Coronary artery (tissue), 2 donors: ENCODE data around the gene DYDC2.

ENCODE experiments used
- DNase-seq: peaks from one replicate; pipeline ENCODE4 v3.0.0-alpha.2; 2017; ENCODE audit warnings: low spot score
- H3K27ac ChIP-seq, 2 donors: fragments of 200-600 bp; sonication (generic); one replicate each; pipeline ENCODE4 v1.5.1; 2016 to 2019
- H3K4me3 ChIP-seq: fragments of 200-600 bp; sonication (generic); 2 replicates; pipeline ENCODE4 v1.5.1; 2016; ENCODE audit warnings: mild to moderate bottlenecking, moderate library complexity
- TF ChIP-seq, protein P1 (sequence below): fragments of 200-600 bp; sonication (generic); IDR thresholded peaks from one replicate; pipeline ENCODE4 v1.5.1; 2019; ENCODE audit warnings: antibody characterized with exemption

DYDC2 gene

DNA sequence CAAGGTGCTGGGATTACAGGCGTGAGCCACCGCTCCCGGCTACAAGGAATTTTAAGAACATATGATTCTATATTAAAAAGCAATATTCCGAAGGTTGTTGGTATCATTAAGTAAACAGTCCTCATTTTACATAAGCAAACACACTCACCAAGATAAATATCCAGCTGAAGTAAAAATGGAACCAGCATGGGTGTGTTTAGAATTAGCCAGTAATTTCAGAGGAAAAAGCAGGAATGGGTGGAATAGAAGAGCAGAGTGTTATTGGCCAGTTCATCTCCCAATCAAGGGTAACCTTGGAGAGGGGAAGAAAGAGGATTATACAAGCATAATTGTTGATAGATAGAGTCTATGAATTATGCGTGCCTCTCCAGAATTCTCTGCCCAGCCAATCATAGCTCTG, 35.4 kb upstream of the DYDC2 start:
- no peak for DNase-seq
- Histone ChIP-seq H3K27ac (no peak overlapping the region), H3K4me3 (no peak overlapping the region)
- TF ChIP-seq, protein P1, sequence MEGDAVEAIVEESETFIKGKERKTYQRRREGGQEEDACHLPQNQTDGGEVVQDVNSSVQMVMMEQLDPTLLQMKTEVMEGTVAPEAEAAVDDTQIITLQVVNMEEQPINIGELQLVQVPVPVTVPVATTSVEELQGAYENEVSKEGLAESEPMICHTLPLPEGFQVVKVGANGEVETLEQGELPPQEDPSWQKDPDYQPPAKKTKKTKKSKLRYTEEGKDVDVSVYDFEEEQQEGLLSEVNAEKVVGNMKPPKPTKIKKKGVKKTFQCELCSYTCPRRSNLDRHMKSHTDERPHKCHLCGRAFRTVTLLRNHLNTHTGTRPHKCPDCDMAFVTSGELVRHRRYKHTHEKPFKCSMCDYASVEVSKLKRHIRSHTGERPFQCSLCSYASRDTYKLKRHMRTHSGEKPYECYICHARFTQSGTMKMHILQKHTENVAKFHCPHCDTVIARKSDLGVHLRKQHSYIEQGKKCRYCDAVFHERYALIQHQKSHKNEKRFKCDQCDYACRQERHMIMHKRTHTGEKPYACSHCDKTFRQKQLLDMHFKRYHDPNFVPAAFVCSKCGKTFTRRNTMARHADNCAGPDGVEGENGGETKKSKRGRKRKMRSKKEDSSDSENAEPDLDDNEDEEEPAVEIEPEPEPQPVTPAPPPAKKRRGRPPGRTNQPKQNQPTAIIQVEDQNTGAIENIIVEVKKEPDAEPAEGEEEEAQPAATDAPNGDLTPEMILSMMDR = no peak

DNA sequence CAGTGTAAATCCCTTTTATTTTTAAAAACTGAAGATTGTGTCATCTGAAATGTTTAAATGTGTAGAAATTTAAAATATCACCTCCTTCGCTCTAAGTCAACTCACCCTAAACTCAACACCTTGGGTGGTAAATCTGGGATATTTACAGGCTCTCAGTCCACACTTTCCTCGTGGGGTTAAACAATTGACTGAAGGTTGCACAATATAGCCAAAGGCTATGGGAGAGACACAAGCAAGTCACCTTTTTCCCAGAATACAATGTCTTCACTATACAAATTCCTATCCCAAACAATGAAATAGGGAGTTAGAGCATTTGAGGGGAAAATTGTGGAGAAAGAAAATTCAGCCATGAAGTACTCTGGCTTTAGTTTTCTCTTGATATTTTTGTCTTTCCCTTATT, 34.4 kb upstream of the DYDC2 start:
- Histone ChIP-seq H3K4me3 (no peak overlapping the region), H3K27ac (no peak overlapping the region)
- DNase-seq = no peak
- TF ChIP-seq, protein P1 = no peak

DNA sequence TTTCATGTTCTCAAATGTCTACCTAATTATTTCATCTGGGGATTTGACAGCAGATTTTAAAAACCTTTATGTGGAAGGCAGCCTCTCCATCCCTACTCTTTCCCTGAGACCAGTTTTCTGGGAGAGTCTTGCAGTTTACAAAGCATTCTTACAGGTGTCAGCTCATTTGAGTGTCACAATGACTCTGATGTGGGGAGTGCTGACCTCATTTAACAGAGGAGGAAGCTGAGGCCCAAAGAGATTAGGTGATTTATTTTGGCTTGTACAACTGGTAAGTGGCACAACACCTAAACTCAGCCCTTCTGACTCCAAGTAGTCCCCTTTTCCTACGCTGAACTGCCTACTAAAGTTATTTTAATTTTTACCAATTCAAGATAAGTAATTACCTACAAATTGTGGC, 33.9 kb upstream of the DYDC2 start:
- TF ChIP-seq, protein P1 = no peak
- DNase-seq = no peak
- Histone ChIP-seq H3K27ac (no peak overlapping the region), H3K4me3 (no peak overlapping the region)

DNA sequence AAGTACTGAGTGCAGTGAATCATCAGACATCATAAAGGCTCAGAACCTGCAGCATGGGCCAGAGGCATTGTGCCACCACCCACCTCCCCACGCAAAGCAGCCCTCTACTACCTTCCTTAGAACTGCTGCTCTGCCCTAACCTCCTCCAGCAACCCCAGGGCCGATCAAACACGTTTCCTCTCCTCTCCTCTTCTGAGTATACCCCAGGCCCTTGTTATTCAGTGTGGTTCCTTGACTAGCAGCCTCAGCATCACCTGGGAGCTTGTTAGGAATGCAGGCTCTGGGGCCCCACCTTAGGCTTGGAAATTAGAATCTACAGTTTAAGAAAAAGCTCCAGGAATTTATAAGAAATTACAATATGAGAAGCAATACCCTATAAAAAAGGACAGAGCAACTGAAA, 33.3 kb upstream of the DYDC2 start:
- TF ChIP-seq, protein P1 = no peak
- no peak overlapping the region for H3K27ac ChIP-seq

DNA sequence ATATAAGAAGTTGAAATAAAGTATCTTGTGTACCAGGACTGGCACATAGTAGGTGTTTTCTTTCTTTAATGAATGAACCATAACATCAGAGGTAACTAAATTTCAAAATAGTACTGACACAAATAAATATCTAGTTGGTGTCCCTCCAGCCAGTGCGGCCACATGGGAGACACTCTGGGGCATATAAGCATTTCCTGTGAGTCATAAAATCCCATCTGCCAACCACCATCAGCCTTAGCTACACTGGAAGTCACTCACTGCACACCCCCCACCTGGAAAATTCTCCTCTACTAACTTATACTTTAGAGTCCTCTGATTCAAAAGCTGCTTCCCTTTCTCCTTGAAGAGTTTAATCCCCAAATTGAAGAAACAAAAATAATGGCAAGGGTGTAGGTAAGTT, 32.5 kb upstream of the DYDC2 start:
- DNase-seq = no peak
- TF ChIP-seq, protein P1 = no peak
- Histone ChIP-seq H3K4me3 (no peak overlapping the region), H3K27ac (no peak overlapping the region)

More for the DNA sequence above, 33.3 kb upstream of the DYDC2 start:
- no peak overlapping the region for H3K4me3 ChIP-seq
- DNase-seq = no peak

DNA sequence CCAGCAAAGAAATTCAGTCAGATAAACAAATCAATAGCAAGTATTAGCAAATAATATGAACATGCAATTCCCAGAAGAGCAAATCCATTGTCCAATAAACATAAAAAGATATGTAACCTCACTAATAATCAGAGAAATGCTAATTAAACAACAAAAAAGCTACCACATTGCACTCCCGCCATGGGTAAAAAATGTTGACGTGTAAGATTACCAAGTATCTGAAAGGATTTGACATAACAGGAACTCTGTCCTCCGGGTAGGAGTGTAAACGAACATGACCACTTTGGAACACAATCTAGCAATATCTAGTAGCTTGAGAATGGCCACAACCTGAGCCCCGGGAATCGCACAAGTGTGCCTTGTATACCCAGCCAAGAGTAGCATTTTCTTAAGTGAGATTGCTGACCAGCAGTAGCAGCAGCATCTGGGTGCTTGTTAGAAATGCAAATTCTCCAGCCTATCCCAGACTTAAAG, 31.7 kb upstream of the DYDC2 start:
- TF ChIP-seq, protein P1 = no peak
- Histone ChIP-seq H3K4me3 (no peak overlapping the region), H3K27ac (no peak overlapping the region)
- no peak for DNase-seq

DNA sequence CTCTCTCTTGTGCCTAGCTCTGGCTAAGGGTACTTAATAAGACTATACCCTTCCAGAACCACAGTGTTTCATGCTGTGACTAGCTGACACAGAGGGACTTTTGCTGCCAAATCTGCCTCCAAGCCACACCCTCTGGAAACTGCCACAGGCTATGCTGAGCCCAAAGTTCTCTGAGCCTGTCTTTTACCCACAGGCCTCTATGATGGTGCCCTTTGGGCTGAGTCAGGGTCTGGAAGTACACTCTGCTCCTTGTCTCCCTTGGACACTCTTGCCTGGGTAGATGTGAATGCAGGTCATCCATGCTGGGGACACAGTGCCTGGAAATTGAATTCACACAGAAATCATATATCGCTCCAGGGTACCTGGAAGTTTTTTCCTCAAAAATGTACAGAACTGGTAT, 22.6 kb upstream of the DYDC2 start:
- no peak overlapping the region for H3K27ac ChIP-seq
- H3K4me3 ChIP-seq = no peak overlapping the region
- DNase-seq = no peak
- TF ChIP-seq, protein P1 = no peak
